ENCODE data around the gene A3GALT2. TPM values are rescaled to one million over a fixed set of nuclear protein-coding genes. Genes with fewer than 3 reads are reported as not detected.
A peak's percentile ranks its signal among the peaks of the same experiment; 100 is the strongest.

Gene A3GALT2
- total RNA-seq (2014; rRNA removed; shearing (Covaris generic); ENCODE audit: low replicate concordance): 0.47 TPM in 1 of 2 replicates, not detected in the other

GRCh38 chr1:33320619-33321165, at the start of gene A3GALT2:
Gene A3GALT2, minus strand, starts transcription at chr1:33321098. Its CDS starts 0 bp downstream, at chr1:33321098.
- H3K9ac ChIP-seq (ENCODE audit: low read length): no peak within 1 kb of the TSS
- H4K20me1 ChIP-seq (ENCODE audit: insufficient read depth, low read depth, low read length): peaks cover 8% of the 10 kb centered on the region; the same call in 1 of the 2 replicates
- no peak within 1 kb of the TSS for H3K4me3 ChIP-seq (ENCODE audit: low read length)
- H2AFZ ChIP-seq (ENCODE audit: low read length): no peak within 1 kb of the TSS
- H3K4me2 ChIP-seq (ENCODE audit: low read depth, low read length, poor library complexity, severe bottlenecking): no peak within 1 kb of the TSS
- no peaks in the 10 kb centered on the region for H3K4me1 ChIP-seq (ENCODE audit: low read length)
- H3K27me3 ChIP-seq (ENCODE audit: low read length): no peaks in the 10 kb centered on the region
- H3K27ac ChIP-seq (ENCODE audit: low read length): no peak within 1 kb of the TSS
- H3K9me3 ChIP-seq (ENCODE audit: low read length): no peaks in the 10 kb centered on the region
- DNase-seq: no peak
- no peaks in the 10 kb centered on the region for H3K79me2 ChIP-seq (ENCODE audit: low read length)
- H3K36me3 ChIP-seq (ENCODE audit: insufficient read depth, low read length): peaks cover 10% of the 10 kb centered on the region; the same call in 1 of the 2 replicates
- H3K9me2 ChIP-seq (replicated peaks; ENCODE audit: insufficient read depth, low read length): no peaks in the 10 kb centered on the region

GRCh38 chr1:33370301-33370700, 49.4 kb upstream of the A3GALT2 start:
- Histone ChIP-seq H3K4me2 (ENCODE audit: low read depth, low read length, poor library complexity, severe bottlenecking) (no peak overlapping the region), H3K4me3 (ENCODE audit: low read length) (no peak overlapping the region), H3K4me1 (ENCODE audit: low read length) (peaks cover 1% of the 10 kb centered on the region), H3K9ac (ENCODE audit: low read length) (no peak overlapping the region), H3K9me3 (ENCODE audit: low read length) (no peaks in the 10 kb centered on the region), H3K9me2 (replicated peaks; ENCODE audit: insufficient read depth, low read length) (no peaks in the 10 kb centered on the region), H3K27me3 (ENCODE audit: low read length) (no peaks in the 10 kb centered on the region), H3K36me3 (ENCODE audit: insufficient read depth, low read length) (no peaks in the 10 kb centered on the region), H3K27ac (ENCODE audit: low read length) (no peak overlapping the region), H2AFZ (ENCODE audit: low read length) (no peak overlapping the region), H4K20me1 (ENCODE audit: insufficient read depth, low read depth, low read length) (no peaks in the 10 kb centered on the region), H3K79me2 (ENCODE audit: low read length) (no peaks in the 10 kb centered on the region)
- no peak for DNase-seq

GRCh38 chr1:33369764-33370163, 48.9 kb upstream of the A3GALT2 start:
- no peaks in the 10 kb centered on the region for H3K4me1 ChIP-seq (ENCODE audit: low read length)
- H3K9ac ChIP-seq (ENCODE audit: low read length): no peak overlapping the region
- H3K36me3 ChIP-seq (ENCODE audit: insufficient read depth, low read length): no peaks in the 10 kb centered on the region
- H3K4me2 ChIP-seq (ENCODE audit: low read depth, low read length, poor library complexity, severe bottlenecking): no peak overlapping the region
- no peaks in the 10 kb centered on the region for H3K9me3 ChIP-seq (ENCODE audit: low read length)
- no peaks in the 10 kb centered on the region for H4K20me1 ChIP-seq (ENCODE audit: insufficient read depth, low read depth, low read length)
- no peaks in the 10 kb centered on the region for H3K79me2 ChIP-seq (ENCODE audit: low read length)
- H3K27ac ChIP-seq (ENCODE audit: low read length): no peak overlapping the region
- DNase-seq: no peak
- no peak overlapping the region for H2AFZ ChIP-seq (ENCODE audit: low read length)
- H3K9me2 ChIP-seq (replicated peaks; ENCODE audit: insufficient read depth, low read length): no peaks in the 10 kb centered on the region
- H3K27me3 ChIP-seq (ENCODE audit: low read length): no peaks in the 10 kb centered on the region
- no peak overlapping the region for H3K4me3 ChIP-seq (ENCODE audit: low read length)

- no peak overlapping the region for H3K9ac ChIP-seq (ENCODE audit: low read length)
- no peak overlapping the region for H3K4me2 ChIP-seq (ENCODE audit: low read depth, low read length, poor library complexity, severe bottlenecking)
- no peaks in the 10 kb centered on the region for H3K4me1 ChIP-seq (ENCODE audit: low read length)
- no peaks in the 10 kb centered on the region for H3K27me3 ChIP-seq (ENCODE audit: low read length)
- no peak for DNase-seq
- H3K79me2 ChIP-seq (ENCODE audit: low read length): no peaks in the 10 kb centered on the region
- H3K4me3 ChIP-seq (ENCODE audit: low read length): no peak overlapping the region
- no peaks in the 10 kb centered on the region for H3K9me3 ChIP-seq (ENCODE audit: low read length)
- no peaks in the 10 kb centered on the region for H4K20me1 ChIP-seq (ENCODE audit: insufficient read depth, low read depth, low read length)
- H2AFZ ChIP-seq (ENCODE audit: low read length): no peak overlapping the region
- no peak overlapping the region for H3K27ac ChIP-seq (ENCODE audit: low read length)
- no peaks in the 10 kb centered on the region for H3K9me2 ChIP-seq (replicated peaks; ENCODE audit: insufficient read depth, low read length)
- H3K36me3 ChIP-seq (ENCODE audit: insufficient read depth, low read length): no peaks in the 10 kb centered on the region
Observed at GRCh38 chr1:33369081-33369480, 48.2 kb upstream of the A3GALT2 start.

GRCh38 chr1:33368431-33368830, 47.5 kb upstream of the A3GALT2 start:
- H3K9me2 ChIP-seq (replicated peaks; ENCODE audit: insufficient read depth, low read length): no peaks in the 10 kb centered on the region
- no peak for DNase-seq
- no peak overlapping the region for H3K4me2 ChIP-seq (ENCODE audit: low read depth, low read length, poor library complexity, severe bottlenecking)
- H3K4me1 ChIP-seq (ENCODE audit: low read length): no peaks in the 10 kb centered on the region
- no peaks in the 10 kb centered on the region for H3K27me3 ChIP-seq (ENCODE audit: low read length)
- no peaks in the 10 kb centered on the region for H4K20me1 ChIP-seq (ENCODE audit: insufficient read depth, low read depth, low read length)
- H3K9me3 ChIP-seq (ENCODE audit: low read length): no peaks in the 10 kb centered on the region
- H3K79me2 ChIP-seq (ENCODE audit: low read length): no peaks in the 10 kb centered on the region
- H3K9ac ChIP-seq (ENCODE audit: low read length): no peak overlapping the region
- H3K4me3 ChIP-seq (ENCODE audit: low read length): no peak overlapping the region
- H2AFZ ChIP-seq (ENCODE audit: low read length): no peak overlapping the region
- H3K36me3 ChIP-seq (ENCODE audit: insufficient read depth, low read length): no peaks in the 10 kb centered on the region
- H3K27ac ChIP-seq (ENCODE audit: low read length): no peak overlapping the region

- Histone ChIP-seq H4K20me1 (ENCODE audit: insufficient read depth, low read depth, low read length) (no peaks in the 10 kb centered on the region), H3K79me2 (ENCODE audit: low read length) (no peaks in the 10 kb centered on the region), H3K27me3 (ENCODE audit: low read length) (no peaks in the 10 kb centered on the region), H3K36me3 (ENCODE audit: insufficient read depth, low read length) (no peaks in the 10 kb centered on the region), H3K4me3 (ENCODE audit: low read length) (no peak overlapping the region), H3K9me2 (replicated peaks; ENCODE audit: insufficient read depth, low read length) (no peaks in the 10 kb centered on the region), H3K4me2 (ENCODE audit: low read depth, low read length, poor library complexity, severe bottlenecking) (no peak overlapping the region), H3K9ac (ENCODE audit: low read length) (no peak overlapping the region), H3K4me1 (ENCODE audit: low read length) (no peaks in the 10 kb centered on the region), H3K9me3 (ENCODE audit: low read length) (no peaks in the 10 kb centered on the region), H2AFZ (ENCODE audit: low read length) (no peak overlapping the region), H3K27ac (ENCODE audit: low read length) (no peak overlapping the region)
- peak; percentile 92 for DNase-seq
Observed at GRCh38 chr1:33367485-33368405, 46.8 kb upstream of the A3GALT2 start.

- Histone ChIP-seq H3K27ac (ENCODE audit: low read length) (no peak overlapping the region), H3K9me2 (replicated peaks; ENCODE audit: insufficient read depth, low read length) (no peaks in the 10 kb centered on the region), H2AFZ (ENCODE audit: low read length) (no peak overlapping the region), H3K9me3 (ENCODE audit: low read length) (no peaks in the 10 kb centered on the region), H3K27me3 (ENCODE audit: low read length) (no peaks in the 10 kb centered on the region), H3K4me3 (ENCODE audit: low read length) (no peak overlapping the region), H3K4me2 (ENCODE audit: low read depth, low read length, poor library complexity, severe bottlenecking) (no peak overlapping the region), H3K79me2 (ENCODE audit: low read length) (no peaks in the 10 kb centered on the region), H4K20me1 (ENCODE audit: insufficient read depth, low read depth, low read length) (no peaks in the 10 kb centered on the region), H3K9ac (ENCODE audit: low read length) (no peak overlapping the region), H3K36me3 (ENCODE audit: insufficient read depth, low read length) (no peaks in the 10 kb centered on the region), H3K4me1 (ENCODE audit: low read length) (peaks cover 5% of the 10 kb centered on the region)
- DNase-seq: no peak
Observed at GRCh38 chr1:33366762-33367484, 46.0 kb upstream of the A3GALT2 start.

GRCh38 chr1:33365560-33365997, 44.7 kb upstream of the A3GALT2 start:
- no peak overlapping the region for H3K27ac ChIP-seq (ENCODE audit: low read length)
- no peaks in the 10 kb centered on the region for H3K36me3 ChIP-seq (ENCODE audit: insufficient read depth, low read length)
- no peak overlapping the region for H3K4me2 ChIP-seq (ENCODE audit: low read depth, low read length, poor library complexity, severe bottlenecking)
- H3K9me2 ChIP-seq (replicated peaks; ENCODE audit: insufficient read depth, low read length): no peaks in the 10 kb centered on the region
- H3K4me3 ChIP-seq (ENCODE audit: low read length): no peak overlapping the region
- H3K27me3 ChIP-seq (ENCODE audit: low read length): no peaks in the 10 kb centered on the region
- H3K79me2 ChIP-seq (ENCODE audit: low read length): no peaks in the 10 kb centered on the region
- no peak overlapping the region for H2AFZ ChIP-seq (ENCODE audit: low read length)
- no peak overlapping the region for H3K9ac ChIP-seq (ENCODE audit: low read length)
- H3K4me1 ChIP-seq (ENCODE audit: low read length): peaks cover 7% of the 10 kb centered on the region
- no peaks in the 10 kb centered on the region for H3K9me3 ChIP-seq (ENCODE audit: low read length)
- H4K20me1 ChIP-seq (ENCODE audit: insufficient read depth, low read depth, low read length): no peaks in the 10 kb centered on the region
- no peak for DNase-seq

All from Karpas-422 (cell line).